ENCODE results near the gene HOXA4.

DNA sequence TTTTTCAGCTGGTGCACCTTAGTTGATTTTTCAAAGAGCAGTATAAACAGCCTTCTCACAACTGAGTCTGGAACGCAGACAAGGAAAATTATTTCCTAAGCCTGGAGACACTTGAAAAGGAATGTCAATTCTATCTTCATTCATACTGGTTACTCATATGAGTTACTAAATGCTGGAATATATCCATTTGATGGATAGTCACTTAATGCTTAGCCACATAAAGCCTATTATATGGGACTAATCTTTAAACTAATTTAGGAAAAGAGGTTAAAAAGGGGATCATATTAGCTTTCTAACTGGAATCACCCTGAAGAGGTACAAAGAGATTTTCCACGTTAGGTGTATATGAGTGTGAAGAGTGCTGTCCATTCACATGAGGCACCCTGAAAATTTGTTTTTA lies 1.7 kb upstream of the HOXA4 start:
- TF ChIP-seq, protein P1, sequence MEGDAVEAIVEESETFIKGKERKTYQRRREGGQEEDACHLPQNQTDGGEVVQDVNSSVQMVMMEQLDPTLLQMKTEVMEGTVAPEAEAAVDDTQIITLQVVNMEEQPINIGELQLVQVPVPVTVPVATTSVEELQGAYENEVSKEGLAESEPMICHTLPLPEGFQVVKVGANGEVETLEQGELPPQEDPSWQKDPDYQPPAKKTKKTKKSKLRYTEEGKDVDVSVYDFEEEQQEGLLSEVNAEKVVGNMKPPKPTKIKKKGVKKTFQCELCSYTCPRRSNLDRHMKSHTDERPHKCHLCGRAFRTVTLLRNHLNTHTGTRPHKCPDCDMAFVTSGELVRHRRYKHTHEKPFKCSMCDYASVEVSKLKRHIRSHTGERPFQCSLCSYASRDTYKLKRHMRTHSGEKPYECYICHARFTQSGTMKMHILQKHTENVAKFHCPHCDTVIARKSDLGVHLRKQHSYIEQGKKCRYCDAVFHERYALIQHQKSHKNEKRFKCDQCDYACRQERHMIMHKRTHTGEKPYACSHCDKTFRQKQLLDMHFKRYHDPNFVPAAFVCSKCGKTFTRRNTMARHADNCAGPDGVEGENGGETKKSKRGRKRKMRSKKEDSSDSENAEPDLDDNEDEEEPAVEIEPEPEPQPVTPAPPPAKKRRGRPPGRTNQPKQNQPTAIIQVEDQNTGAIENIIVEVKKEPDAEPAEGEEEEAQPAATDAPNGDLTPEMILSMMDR (IDR thresholded peaks at IDR 0.05 in 2 of 3, conservative IDR thresholded peaks at IDR 0.05 in 1 of 3; ENCODE audit: borderline replicate concordance in 1 of 3, insufficient read depth in 1 of 3, low read depth in 2 of 3, low read length in 2 of 3): no peak
- TF ChIP-seq, protein P2, sequence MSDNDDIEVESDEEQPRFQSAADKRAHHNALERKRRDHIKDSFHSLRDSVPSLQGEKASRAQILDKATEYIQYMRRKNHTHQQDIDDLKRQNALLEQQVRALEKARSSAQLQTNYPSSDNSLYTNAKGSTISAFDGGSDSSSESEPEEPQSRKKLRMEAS (IDR thresholded peaks at IDR 0.05): no peak
- TF ChIP-seq CEBPB (IDR thresholded peaks at IDR 0.05; ENCODE audit: low read depth): no peak
- no peak for TF ChIP-seq ZNF274 (IDR thresholded peaks at IDR 0.05; ENCODE audit: low read depth, low read length)
- no peak for TF ChIP-seq FOSL1 (IDR thresholded peaks at IDR 0.05; ENCODE audit: low read depth)
- TF ChIP-seq YY1 (IDR thresholded peaks at IDR 0.05; ENCODE audit: extremely low read depth, insufficient replicate concordance, low read depth, low read length): no peak
- no peak for TF ChIP-seq POLR2A (IDR thresholded peaks at IDR 0.05; ENCODE audit: borderline replicate concordance, extremely low read depth, insufficient read depth, insufficient read length)
- no peak for TF ChIP-seq JUND (IDR thresholded peaks at IDR 0.05)
- no peak for TF ChIP-seq TCF7L2 (IDR thresholded peaks at IDR 0.05; ENCODE audit: borderline replicate concordance, extremely low read depth, insufficient read depth, insufficient read length)
- no peak for TF ChIP-seq EZH2 (IDR thresholded peaks at IDR 0.05)
